HG03103 (cell line): ENCODE results near the gene ASH1L.
A peak's percentile ranks its signal among the peaks of the same experiment; 100 is the strongest.
"Not testable (repeated sequence)": the region's sequence is repeated elsewhere in the genome, so short reads cannot be mapped to it uniquely, and the experiment has no call there.

ENCODE experiments used
- ATAC-seq: cut with Tn5 transposase; IDR thresholded peaks from one replicate; pipeline ENCODE4 v1.9.1; 2021; ENCODE audit warnings: low read depth; ENCODE audit not compliant: unreplicated experiment

ASH1L gene

DNA sequence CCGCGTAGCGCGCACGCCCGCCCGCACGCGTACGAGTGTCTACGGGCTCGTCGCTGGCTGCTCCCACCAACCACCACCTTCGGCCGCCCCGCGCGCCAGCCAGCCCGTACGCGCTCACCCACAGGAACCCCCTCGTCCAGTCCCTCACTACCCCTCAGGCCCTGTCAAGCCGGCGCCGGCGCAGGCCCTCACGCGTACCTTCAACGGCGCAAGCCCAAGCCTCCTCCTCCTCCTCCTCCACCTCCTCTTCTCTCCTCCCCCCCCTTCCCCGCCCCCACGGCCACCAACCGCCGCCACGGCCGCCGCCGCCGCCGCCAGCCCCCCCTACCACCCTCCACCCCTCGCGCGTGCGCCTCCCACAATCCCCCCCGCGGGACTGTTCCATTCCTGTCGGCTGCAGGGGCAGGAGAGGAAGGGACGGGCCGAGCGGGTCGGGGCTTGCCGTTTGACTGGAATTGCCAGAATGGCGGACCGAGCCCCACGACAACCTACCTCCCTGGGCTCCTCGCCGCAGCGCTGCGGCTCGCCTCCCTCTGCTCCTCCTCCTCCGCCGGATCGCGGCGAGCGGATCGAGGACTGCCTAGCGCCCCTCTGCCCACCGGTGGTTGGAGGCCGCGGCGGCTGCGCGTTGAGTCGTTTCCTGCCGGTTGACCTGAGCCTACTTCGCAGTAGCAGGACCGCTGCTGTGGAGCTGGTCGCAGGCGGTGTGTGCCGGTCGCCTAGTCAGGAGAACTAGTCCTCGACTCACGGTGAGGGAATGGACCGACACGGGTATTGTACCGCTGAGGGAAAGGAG is at the start of gene ASH1L:
Gene ASH1L, minus strand, starts transcription at position 223 of the 796 bp plus-strand sequence. CDS start 41,284 bp downstream, outside the sequence.
- peak; percentile 69 for ATAC-seq

GRCh38 chr1:155610257-155610647 is 47.6 kb upstream of the ASH1L start:
- ATAC-seq: not testable (repeated sequence)

DNA sequence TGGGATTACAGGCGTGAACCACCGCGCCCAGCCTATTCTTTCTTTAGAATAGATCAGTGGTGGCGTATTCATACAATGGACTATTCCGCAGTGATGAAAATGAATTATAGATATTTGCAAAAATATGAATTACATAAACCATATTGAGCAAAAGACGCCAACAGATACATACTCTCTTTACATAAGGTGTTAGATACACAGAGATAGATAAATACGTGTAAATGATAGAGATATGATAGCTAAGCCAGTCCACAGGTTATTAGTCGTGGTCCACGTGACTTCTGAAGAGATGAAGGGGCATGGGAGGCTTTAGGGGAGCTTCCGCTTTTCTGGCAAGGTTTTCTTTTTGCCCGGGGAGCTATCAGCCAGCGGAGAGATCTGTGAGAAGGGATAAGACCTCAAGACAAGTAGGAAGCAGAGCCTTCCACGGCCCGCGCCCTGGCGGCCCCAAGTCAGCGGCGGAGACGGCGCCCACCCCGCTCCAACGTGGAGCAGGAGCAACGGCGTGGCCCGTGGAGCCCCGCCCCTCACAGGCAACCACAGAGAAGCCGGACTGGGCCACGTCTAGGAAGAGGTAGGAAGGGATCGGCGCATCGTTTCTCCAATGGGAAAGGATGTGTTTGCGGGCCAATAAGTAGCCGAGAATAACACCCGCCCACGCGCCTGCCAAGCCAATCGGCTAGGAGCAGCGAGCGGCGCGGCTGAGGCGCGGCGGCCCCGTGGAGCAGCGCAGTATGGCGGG is 47.1 kb upstream of the ASH1L start, which contains the start of gene MSTO1:
Gene MSTO1, plus strand, starts transcription at position 704 of the 742 bp plus-strand sequence. Its CDS starts 31 bp downstream, at position 735.
- ATAC-seq: peak; percentile 84

GRCh38 chr1:155608888-155609225 is 46.3 kb upstream of the ASH1L start:
- no peak for ATAC-seq

GRCh38 chr1:155607708-155608107 is 45.1 kb upstream of the ASH1L start:
- ATAC-seq: no peak

DNA sequence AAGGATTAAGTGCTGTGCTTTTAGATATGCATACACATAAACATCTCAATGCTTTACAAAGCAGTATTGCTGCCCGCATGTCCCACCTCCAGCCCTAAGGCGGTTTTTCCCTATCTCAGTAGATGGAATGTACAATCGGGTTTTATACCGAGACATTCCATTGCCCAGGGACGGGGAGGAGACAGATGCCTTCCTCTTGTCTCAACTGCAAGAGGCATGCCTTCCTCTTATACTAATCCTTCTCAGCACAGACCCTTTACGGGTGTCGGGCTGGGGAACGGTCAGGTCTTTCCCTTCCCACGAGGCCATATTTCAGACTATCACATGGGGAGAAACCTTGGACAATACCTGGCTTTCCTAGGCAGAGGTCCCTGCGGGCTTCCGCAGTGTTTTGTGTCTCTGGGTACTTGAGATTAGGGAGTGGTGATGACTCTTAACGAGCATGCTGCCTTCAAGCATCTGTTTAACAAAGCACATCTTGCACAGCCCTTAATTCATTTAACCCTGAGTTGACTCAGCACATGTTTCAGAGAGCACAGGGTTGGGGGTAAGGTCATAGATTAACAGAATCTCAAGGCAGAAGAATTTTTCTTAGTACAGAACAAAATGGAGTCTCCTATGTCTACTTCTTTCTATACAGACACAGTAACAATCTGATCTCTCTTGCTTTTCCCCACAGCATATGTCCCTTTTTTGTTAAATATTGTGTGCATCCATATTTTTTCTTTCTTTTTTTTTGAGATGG is 37.4 kb upstream of the ASH1L start:
- ATAC-seq: not testable (repeated sequence)

DNA sequence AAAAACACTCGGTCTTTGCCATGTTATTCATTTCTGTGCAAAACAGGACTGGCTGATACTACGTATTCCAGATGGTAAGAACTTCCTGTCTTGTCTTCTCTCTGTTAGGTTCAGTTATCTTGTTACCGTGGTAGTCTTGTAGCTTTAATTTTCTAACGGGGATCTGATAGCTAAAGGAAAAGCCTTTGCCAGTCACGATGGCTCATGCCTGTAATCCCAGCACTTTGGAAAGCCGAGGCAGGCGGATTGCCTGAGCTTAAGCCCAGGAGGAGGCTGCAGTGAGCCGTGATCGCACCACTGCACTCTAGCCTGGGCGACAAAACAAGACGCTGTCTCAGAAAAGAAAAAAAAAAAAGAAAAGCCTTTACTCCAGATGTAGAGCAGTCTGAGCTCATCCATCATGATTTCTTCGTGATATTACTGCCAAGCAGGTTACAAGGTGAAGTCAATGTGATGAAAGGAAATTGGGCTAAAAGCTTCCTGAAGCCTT is 36.3 kb upstream of the ASH1L start:
- no peak for ATAC-seq

GRCh38 chr1:155596864-155597263 is 34.3 kb upstream of the ASH1L start:
- ATAC-seq: no peak

DNA sequence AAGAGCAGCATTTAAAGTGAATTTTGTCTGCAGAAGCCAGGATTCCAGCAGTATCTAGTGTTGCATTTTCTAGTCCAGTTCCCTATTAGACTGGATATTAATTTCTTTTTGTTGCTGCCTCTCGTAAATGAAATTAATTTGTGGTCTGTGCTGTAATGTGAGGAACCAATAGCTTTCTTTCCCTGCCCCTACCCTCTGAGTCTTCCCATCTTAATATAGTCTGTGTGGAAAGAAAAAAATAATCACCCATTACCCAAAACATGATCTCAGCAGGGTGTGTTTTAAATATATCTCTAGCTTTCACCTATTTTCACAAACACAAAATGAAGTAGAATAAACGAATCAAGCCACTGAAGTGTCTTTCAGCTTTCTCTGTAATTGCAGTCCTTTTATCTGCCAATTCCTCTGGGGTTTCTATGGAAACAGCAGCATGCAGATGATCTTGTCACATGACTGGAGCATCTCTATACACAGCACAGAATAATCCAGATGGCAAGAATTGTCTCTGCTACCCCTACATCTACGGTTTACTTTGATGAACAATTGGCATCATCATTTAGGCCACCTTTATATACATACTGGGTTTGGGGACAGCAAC is 33.4 kb upstream of the ASH1L start:
- ATAC-seq: not testable (repeated sequence)

DNA sequence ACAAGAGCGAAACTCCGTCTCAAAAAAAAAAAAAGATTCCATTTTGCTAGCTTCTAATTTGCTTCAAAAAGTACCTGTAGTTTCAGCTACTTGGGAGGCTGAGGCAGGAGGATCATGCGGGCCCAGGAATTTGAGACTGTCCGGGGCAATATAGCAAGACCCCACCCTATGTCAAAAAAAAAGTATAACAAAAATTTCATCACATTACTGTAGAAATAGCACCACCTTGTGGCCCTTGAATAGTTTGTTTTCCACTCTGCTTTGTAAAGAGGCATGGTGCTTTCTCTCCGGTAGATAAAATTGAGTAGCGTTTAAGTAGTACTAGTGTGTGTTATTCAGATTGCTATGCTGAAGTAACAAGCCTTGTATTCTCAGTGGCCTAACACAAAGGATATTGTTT is 29.2 kb upstream of the ASH1L start:
- no peak for ATAC-seq

GRCh38 chr1:155590516-155591247 is 28.1 kb upstream of the ASH1L start:
- ATAC-seq: not testable (repeated sequence)

DNA sequence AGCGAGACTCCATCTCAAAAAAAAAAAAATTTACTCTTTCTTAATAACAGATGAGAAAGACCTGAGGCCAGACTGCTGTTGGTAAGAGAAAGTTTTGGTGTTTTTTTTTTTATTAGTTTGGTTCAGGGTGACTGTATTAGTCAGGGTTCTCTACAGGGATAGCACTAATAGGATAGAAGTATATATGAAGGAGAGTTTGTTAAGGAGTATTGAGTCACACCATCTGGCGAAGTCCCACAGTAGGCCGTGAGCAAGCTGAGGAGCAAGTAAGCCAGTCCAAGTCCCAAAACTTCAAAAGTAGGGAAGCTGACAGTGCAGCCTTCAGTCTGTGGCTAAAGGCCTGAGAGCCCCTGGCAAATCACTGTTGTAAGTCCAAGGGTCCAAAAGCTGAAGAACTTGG is 26.7 kb upstream of the ASH1L start:
- not testable (repeated sequence) for ATAC-seq

DNA sequence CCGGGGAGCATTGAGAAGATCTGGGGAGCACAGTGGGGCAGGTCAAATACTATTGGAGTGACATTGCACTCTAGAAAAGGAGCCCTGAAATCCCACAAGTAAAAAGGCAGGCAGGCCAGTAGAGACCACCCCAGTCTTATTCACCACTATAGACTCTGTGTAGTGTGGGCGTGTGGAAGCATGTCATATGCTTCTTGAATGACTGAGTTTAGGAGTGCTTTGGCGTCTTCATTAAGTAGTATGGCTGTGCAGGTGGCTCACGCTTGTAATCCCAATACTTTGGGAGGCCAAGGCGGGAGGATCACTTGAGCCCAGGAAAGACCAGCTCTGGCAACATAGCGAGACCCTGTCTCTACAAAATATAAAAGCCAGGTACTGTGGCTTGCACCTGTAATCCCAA is 21.2 kb upstream of the ASH1L start:
- ATAC-seq: not testable (repeated sequence)

GRCh38 chr1:155575608-155576007 is 13.0 kb upstream of the ASH1L start:
- ATAC-seq: not testable (repeated sequence)

GRCh38 chr1:155574077-155574476 is 11.5 kb upstream of the ASH1L start:
- ATAC-seq: no peak

DNA sequence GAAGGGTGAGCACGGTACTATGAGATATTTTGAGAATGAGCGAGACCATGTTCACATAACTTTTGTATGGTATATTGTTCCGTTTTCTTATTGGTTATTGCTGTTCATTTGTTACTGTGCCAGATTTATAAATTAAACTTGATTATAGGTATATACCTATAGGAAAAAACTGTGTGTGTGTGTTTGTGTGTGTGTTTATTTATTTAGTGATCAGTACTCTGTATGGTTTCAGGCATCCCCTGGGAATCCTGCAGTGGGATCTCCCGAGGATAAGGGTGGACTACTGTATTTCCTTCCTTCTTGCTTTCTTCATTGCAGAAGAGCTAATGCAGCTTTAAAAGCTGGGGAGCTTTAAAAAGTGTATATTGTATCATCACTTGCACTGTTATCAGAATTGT is 8.0 kb upstream of the ASH1L start:
- ATAC-seq: no peak

DNA sequence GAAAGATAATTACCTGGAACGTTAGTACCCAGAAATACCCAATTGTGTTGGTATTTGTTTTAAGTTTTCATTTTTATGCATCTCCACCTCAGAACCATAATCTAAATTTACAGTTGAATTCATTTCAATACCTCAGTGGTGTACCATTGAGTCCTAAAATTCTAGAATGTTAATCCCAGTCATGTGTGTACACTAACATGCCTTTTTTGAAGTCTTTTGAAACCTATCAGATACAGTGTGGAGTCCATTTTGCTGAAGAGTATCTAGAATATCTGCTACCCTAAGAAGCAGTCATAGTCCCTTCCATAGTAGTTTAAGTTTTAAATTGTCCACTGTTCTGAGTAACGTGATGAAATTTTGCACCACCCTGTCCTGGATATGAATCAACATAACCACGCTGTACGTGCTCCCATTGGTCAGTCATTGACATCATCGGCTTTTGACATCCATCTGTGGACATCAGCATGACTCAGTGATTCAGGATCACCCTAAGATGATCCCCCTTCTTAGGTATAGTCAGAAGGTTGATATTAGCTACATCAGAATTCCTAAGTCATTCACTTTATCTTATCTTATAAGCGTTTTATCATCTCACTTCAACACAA is 7.5 kb upstream of the ASH1L start:
- no peak for ATAC-seq

DNA sequence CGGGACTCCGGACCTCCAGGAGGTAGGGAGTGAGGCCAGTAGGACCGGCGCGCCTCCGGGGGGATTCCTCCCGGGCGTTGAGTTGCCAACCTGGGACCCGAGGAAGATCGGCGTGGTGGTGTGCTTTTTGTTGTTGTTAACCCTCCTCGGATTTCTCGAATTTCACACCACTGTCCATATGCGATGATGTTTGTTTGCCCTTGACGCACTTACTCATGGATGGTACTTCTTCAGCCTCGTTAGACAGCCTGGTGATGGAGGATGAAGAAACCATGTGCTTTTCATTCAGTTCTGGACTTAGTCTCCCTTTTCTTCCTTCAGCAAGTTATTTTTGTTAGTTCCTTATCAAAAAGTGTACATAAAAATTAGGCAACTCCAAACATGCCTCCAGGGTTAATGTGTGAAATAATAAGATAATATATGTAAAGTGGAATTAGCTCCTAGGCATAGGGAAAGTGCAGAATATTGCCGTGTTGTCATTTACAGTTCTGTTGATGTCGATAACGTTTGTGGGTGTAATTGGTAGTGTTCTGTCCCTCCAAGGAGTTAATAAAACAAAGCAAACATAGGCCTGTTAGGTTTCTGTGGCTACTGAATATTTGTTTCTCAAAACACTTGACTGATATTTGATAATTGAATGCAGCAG is 897 bp upstream of the ASH1L start:
- not testable (repeated sequence) for ATAC-seq
